CMK (cell line): Measurements from ENCODE around the gene REEP3.

Source experiments
- DNase-seq: peaks from one replicate; pipeline ENCODE4 v3.0.0-alpha.2; 2010; ENCODE audit warnings: low read depth

The REEP3 gene

GRCh38 chr10:63666836-63667383 is 145.7 kb downstream of the REEP3 start:
- no peak for DNase-seq

DNA sequence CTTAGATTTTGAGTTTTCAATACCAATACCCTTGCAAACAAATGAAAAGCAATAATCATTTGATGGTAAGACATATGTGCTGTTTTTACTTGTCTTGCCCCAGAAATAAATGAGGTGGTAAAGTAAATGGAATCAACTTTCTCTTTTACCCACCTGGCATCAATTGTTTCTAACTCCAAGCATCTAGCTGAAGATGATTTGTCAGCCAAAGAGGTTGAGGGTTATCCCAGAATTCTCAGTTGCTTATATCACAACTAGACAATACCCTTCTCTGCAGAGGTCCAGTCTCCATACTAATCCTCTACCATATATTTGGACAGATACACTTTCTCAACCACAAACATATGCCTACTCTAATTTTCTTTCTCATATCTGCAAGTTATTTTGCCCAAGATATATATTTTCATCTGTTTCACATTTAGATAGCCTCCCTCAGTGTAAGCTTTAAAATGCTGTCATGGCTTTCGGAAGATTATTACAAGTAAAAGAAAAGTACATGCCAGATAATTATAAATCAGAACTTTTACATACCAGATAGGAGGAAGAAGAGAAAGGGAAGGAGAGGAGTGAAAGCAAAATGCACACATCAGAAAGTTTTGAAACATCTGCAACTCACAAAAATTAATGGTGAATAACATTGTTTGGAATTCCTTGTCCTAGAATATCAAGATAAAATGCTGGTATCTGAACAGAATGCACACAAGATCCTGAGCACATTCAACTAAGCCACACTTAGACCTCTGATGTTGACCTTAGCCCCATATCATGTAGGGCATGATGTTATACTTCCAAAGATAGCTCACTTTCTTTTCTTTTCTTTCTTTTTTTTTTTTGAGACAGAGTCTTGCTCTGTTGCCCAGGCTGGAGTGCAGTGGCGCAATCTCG is 146.6 kb downstream of the REEP3 start:
- no peak for DNase-seq

- DNase-seq, result no peak
Observed at GRCh38 chr10:63670291-63670898, 149.2 kb downstream of the REEP3 start.

- DNase-seq, result no peak
Observed at GRCh38 chr10:63671317-63671937, 150.2 kb downstream of the REEP3 start.

DNA sequence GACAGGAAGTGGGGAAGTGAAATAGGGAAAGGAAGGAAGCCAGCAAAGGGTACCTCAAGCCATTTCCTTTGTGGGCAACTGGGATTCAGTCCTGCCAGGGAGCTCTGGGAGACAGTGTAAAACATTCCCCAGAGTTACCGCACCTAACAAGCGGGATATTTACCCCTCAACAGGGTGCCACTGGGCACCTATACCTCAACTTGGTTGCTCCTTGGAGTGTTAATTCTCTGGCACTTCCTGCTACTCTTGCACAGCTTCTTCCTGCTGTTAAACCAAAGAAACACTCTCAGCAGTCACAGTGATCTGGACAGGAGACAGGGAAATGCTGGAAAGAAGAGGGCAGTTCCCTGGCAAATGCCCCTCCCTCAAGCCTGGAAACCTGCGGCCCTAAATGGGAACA is 151.3 kb downstream of the REEP3 start:
- no peak for DNase-seq

- DNase-seq, result no peak
Observed at GRCh38 chr10:63673246-63673645, 152.0 kb downstream of the REEP3 start.

DNA sequence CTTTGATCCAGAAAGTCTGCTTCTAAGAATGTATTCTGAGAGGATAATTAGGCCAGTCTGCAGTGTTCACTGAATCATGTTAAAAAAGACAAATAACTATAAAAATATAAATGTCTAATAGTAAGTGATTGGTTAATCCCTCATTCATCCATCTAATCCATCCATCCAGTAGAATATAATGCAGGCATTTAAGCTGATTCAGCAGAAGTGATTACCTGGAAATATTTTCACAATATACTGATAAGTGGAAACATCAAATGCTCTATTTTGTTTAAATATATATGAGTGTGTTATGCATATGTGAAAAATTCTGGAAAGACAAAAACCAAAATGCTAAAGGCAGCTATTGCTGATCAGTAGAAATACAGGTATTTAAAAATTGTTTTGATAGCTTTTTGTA is 152.6 kb downstream of the REEP3 start:
- DNase-seq, result no peak
